ENCODE data around the gene SEMA3C. TPM values are rescaled to one million over a fixed set of nuclear protein-coding genes. Genes with fewer than 3 reads are reported as not detected.
A peak's percentile ranks its signal among the peaks of the same experiment; 100 is the strongest.

Gene SEMA3C
- total RNA-seq, 4 donors from 2014 or later, result 34.8 to 371 (median 116) TPM

- no peak overlapping the region for H3K27ac ChIP-seq
- H3K9me3 ChIP-seq, result no peaks in the 10 kb centered on the region
- no peaks in the 10 kb centered on the region for H3K27me3 ChIP-seq
- H3K4me3 ChIP-seq, result no peak overlapping the region
- no peaks in the 10 kb centered on the region for H3K4me1 ChIP-seq
- H3K36me3 ChIP-seq, result no peaks in the 10 kb centered on the region
- TF ChIP-seq POLR2A (IDR thresholded peaks at IDR 0.05), result no peak
- TF ChIP-seq CTCF (IDR thresholded peaks at IDR 0.05), result no peak
- intact Hi-C loops (cut with DNase I; ENCODE audit: low total_unique reads), result no loop called here
- no peak for DNase-seq
These were observed 2.3 kb upstream of the SEMA3C start for GRCh38 chr7:80921130-80921529.

- TF ChIP-seq CTCF (IDR thresholded peaks at IDR 0.05) (no peak), POLR2A (IDR thresholded peaks at IDR 0.05) (no peak)
- no peaks in the 10 kb centered on the region for H3K9me3 ChIP-seq
- DNase-seq, result no peak
- peak overlapping the region; percentile 81 to 91 for H3K27ac ChIP-seq
- H3K4me3 ChIP-seq, result peak overlapping the region; percentile 60 to 67
- H3K36me3 ChIP-seq, result no peaks in the 10 kb centered on the region
- H3K4me1 ChIP-seq, result no peaks in the 10 kb centered on the region
- H3K27me3 ChIP-seq, result no peaks in the 10 kb centered on the region
- intact Hi-C loops (cut with DNase I; ENCODE audit: low total_unique reads), result no loop called here
These were observed 452 bp downstream of the SEMA3C start for GRCh38 chr7:80918399-80918798.

GRCh38 chr7:80916770-80917741, 1.8 kb downstream of the SEMA3C start:
- H3K27ac ChIP-seq, result peak overlapping the region in 1 of 2 donors; percentile 91
- DNase-seq, result no peak
- H3K36me3 ChIP-seq, result no peaks in the 10 kb centered on the region
- intact Hi-C loops (cut with DNase I; ENCODE audit: low total_unique reads), result no loop called here
- TF ChIP-seq CTCF (IDR thresholded peaks at IDR 0.05) (peak; percentile 21 to 33 (median 26)), POLR2A (IDR thresholded peaks at IDR 0.05) (no peak)
- no peaks in the 10 kb centered on the region for H3K27me3 ChIP-seq
- no peaks in the 10 kb centered on the region for H3K4me1 ChIP-seq
- H3K9me3 ChIP-seq, result no peaks in the 10 kb centered on the region
- peak overlapping the region; percentile 16 to 67 for H3K4me3 ChIP-seq

GRCh38 chr7:80910228-80910627, 8.6 kb downstream of the SEMA3C start:
- Histone ChIP-seq H3K4me3 (no peak overlapping the region), H3K36me3 (no peaks in the 10 kb centered on the region), H3K9me3 (no peaks in the 10 kb centered on the region), H3K27me3 (no peaks in the 10 kb centered on the region), H3K27ac (no peak overlapping the region), H3K4me1 (no peaks in the 10 kb centered on the region)
- intact Hi-C loops (cut with DNase I; ENCODE audit: low total_unique reads), result no loop called here
- TF ChIP-seq POLR2A (IDR thresholded peaks at IDR 0.05) (no peak), CTCF (IDR thresholded peaks at IDR 0.05) (no peak)
- no peak for DNase-seq

GRCh38 chr7:80908360-80908797, 10.5 kb downstream of the SEMA3C start:
- H3K9me3 ChIP-seq, result no peaks in the 10 kb centered on the region
- no peak for DNase-seq
- H3K27ac ChIP-seq, result no peak overlapping the region
- no peak overlapping the region for H3K4me3 ChIP-seq
- H3K36me3 ChIP-seq, result no peaks in the 10 kb centered on the region
- TF ChIP-seq CTCF (IDR thresholded peaks at IDR 0.05) (no peak), POLR2A (IDR thresholded peaks at IDR 0.05) (no peak)
- H3K27me3 ChIP-seq, result no peaks in the 10 kb centered on the region
- intact Hi-C loops (cut with DNase I; ENCODE audit: low total_unique reads), result no loop called here
- no peaks in the 10 kb centered on the region for H3K4me1 ChIP-seq
